ENCODE results near the gene RPS14. TPM values are rescaled to one million over a fixed set of nuclear protein-coding genes. Genes with fewer than 3 reads are reported as not detected.
A peak's percentile ranks its signal among the peaks of the same experiment; 100 is the strongest.

Gene RPS14
- total and polyA plus RNA-seq, 2 of the 4 experiments (the other 2 are of a cell fraction), result 6,296 to 7,310 TPM

DNA sequence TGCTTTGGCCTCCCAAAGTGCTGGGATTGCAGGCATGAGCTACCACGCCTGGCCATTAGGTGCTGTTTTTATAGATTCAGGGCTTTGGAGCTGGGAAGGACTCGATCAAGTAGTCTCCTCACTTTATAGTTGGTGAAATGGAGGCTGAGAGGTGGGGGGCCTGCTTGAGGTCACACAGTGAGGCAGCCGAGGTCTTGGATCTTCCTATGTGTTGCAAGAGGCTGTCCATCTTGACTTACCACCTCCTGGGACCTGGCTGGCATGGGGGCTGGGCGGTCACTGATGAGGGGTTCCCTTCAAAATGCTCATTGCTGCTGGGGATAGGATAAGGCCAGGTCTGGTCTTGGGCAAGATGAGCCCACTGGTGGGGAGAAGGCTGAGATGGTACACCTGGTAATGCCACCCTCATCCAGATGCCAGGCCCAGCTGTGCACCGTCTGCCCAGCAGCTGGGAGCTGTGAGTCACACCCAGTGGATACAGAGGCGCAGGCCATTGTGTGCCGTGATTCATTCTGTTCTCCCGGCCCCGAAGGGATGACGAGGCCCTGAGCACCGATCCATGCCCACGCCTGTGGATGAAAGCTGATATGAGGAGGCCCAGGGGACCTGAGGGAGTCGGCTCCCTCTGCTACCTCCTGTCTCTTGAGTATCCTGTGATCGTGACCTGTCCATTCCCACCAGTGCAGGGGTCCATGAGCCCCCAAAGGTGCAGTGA, 47.9 kb upstream of the RPS14 start (continued):
- peak; percentile 40; the same call in 1 of the 2 replicates for TF ChIP-seq MXI1 (IDR thresholded peaks at IDR 0.05; ENCODE audit: borderline replicate concordance, low read depth, low read length)
- no peak for TF ChIP-seq CHD1 (IDR thresholded peaks at IDR 0.05; ENCODE audit: low read depth, low read length)

DNA sequence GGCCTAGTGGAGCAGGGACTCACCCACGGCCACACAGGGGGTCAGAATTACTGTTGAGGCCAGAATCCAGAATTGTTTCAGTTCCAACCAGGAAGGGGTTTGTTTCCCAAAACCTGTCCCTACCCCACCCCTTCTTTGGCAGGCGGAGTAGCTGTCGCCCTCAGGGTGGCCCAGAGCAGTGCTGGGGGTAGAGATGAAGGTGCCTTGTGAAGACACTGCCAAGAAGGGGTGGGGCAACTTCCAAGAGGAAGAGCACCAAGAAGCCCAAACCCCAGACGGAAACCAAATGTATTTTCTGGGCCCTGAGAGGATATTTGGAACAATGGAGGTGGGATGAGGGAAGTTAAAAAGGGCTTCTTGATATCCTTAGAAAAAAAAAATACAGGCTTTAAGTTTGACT, 47.0 kb upstream of the RPS14 start:
- dilution Hi-C loops (cut with HindIII; ENCODE audit: low sequenced_read_pairs, unreplicated experiment), result no loop called here
- H3K9me3 ChIP-seq (ENCODE audit: control insufficient read depth, insufficient read depth, low read length), result no peaks in the 10 kb centered on the region
- H4K91ac ChIP-seq (ENCODE audit: insufficient read depth, low read depth, low read length), result peak overlapping the region; percentile 65
- peak overlapping the region; percentile 80; the same call in 1 of the 2 replicates for H3K23ac ChIP-seq (ENCODE audit: low read depth, low read length)
- in situ Hi-C loops (cut with MboI; ENCODE audit: low sequenced_read_pairs), result no loop called here
- peak overlapping the region; percentile 84 for H2AK9ac ChIP-seq (replicated peaks; ENCODE audit: low read depth, low read length, poor library complexity)
- H3K27me3 ChIP-seq (ENCODE audit: control insufficient read depth, insufficient read depth, low read length), result no peaks in the 10 kb centered on the region
- peaks cover 66% of the 10 kb centered on the region for H4K20me1 ChIP-seq (ENCODE audit: insufficient read depth, low read length)
- peaks cover 61% of the 10 kb centered on the region for H3K9me1 ChIP-seq (ENCODE audit: insufficient read depth, low read length)
- peak overlapping the region; percentile 73 for H2BK5ac ChIP-seq (ENCODE audit: low read depth, low read length, poor library complexity, severe bottlenecking)
- peak overlapping the region; percentile 78 for H3K27ac ChIP-seq (ENCODE audit: insufficient read depth, low read length)
- 100% methylated on average over 1 of the region's 4 CpGs; no CpG with 5 or more reads in 1 of the 2 experiments for WGBS, 2 experiments (ENCODE audit: extremely low coverage in 2 of 2, insufficient read length in 1 of 2)
- peak overlapping the region in 1 of 2 experiments; percentile 57; a peak in 2 of 4 replicates for H4K8ac ChIP-seq (ENCODE audit: low read depth in 2 of 2, low read length in 2 of 2)
- CTCF ChIA-PET, result interaction anchor here (0.7 to 1.0 kb wide), 2 partner anchors 37 to 49 kb away, joined by 3 to 4 read pairs; no protein-coding TSS in a partner anchor
- no peak overlapping the region for H3K4me2 ChIP-seq (ENCODE audit: low read depth, low read length)
- H3K36me3 ChIP-seq (ENCODE audit: control insufficient read depth, insufficient read depth, low read length), result peaks cover 13% of the 10 kb centered on the region
- peak overlapping the region; percentile 45 for H2BK120ac ChIP-seq (ENCODE audit: low read depth, low read length)
- peaks cover 55% of the 10 kb centered on the region for H3K4me1 ChIP-seq (ENCODE audit: control insufficient read depth, insufficient read depth, low read length)
- BruUV-seq (replicated peaks), result no TSS peak
- H4K5ac ChIP-seq (ENCODE audit: low read depth, low read length), result peak overlapping the region; percentile 52
- peak overlapping the region; percentile 26 for H2AFZ ChIP-seq (replicated peaks; ENCODE audit: low read length, poor library complexity)
- peak overlapping the region; percentile 36; the same call in 1 of the 2 replicates for H3K14ac ChIP-seq (replicated peaks; ENCODE audit: low read depth, low read length)
- H2BK20ac ChIP-seq (ENCODE audit: low read depth, low read length), result peak overlapping the region; percentile 54
- H2AK5ac ChIP-seq (ENCODE audit: low read depth, low read length), result peak overlapping the region; percentile 87
- POLR2A ChIA-PET (ENCODE audit: unreplicated experiment), result no interaction called here
- peaks cover 31 to 74% of the 10 kb centered on the region in 2 experiments for H3K79me1 ChIP-seq (ENCODE audit: low read depth in 1 of 2, low read length in 2 of 2)
- intact Hi-C loops (cut with micrococcal nuclease), result no loop called here
- no peak overlapping the region for H3K9ac ChIP-seq (ENCODE audit: low read depth, low read length)
- no peak for ATAC-seq (ENCODE audit: low read depth)
- peak overlapping the region; percentile 51 for H3K18ac ChIP-seq (ENCODE audit: low read depth, low read length)
- no peak for DNase-seq
- peak overlapping the region; percentile 75; the same call in 2 of the 3 replicates for H2BK15ac ChIP-seq (ENCODE audit: low read depth, low read length)
- H3K4ac ChIP-seq (ENCODE audit: low read depth, low read length), result peak overlapping the region; percentile 72
- no peak overlapping the region for H3K56ac ChIP-seq (ENCODE audit: extremely low read depth, insufficient read depth, low read length)
- H3K4me3 ChIP-seq (ENCODE audit: insufficient read depth, low read depth, low read length), result no peak overlapping the region
- no peak for TF ChIP-seq MXI1 (IDR thresholded peaks at IDR 0.05; ENCODE audit: borderline replicate concordance, low read depth, low read length)
- TF ChIP-seq SMC3 (IDR thresholded peaks at IDR 0.05; ENCODE audit: low read depth, low read length), result no peak
- TF ChIP-seq CEBPB (IDR thresholded peaks at IDR 0.05; ENCODE audit: low read depth, low read length), result no peak
- no peak for TF ChIP-seq RAD21 (IDR thresholded peaks at IDR 0.05; ENCODE audit: low read length)
- TF ChIP-seq RFX5 (IDR thresholded peaks at IDR 0.05; ENCODE audit: low read depth, low read length), result no peak
- TF ChIP-seq, protein P1, sequence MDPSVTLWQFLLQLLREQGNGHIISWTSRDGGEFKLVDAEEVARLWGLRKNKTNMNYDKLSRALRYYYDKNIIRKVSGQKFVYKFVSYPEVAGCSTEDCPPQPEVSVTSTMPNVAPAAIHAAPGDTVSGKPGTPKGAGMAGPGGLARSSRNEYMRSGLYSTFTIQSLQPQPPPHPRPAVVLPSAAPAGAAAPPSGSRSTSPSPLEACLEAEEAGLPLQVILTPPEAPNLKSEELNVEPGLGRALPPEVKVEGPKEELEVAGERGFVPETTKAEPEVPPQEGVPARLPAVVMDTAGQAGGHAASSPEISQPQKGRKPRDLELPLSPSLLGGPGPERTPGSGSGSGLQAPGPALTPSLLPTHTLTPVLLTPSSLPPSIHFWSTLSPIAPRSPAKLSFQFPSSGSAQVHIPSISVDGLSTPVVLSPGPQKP (IDR thresholded peaks at IDR 0.05; ENCODE audit: borderline replicate concordance, low read depth, low read length), result no peak
- TF ChIP-seq FOS (IDR thresholded peaks at IDR 0.05; ENCODE audit: low read depth, low read length), result no peak
- TF ChIP-seq CTCF (conservative IDR thresholded peaks at IDR 0.05; ENCODE audit: low read depth, low read length), result no peak
- no peak for TF ChIP-seq RCOR1 (IDR thresholded peaks at IDR 0.05; ENCODE audit: insufficient replicate concordance, low read length)
- no peak for TF ChIP-seq POLR2A (IDR thresholded peaks at IDR 0.05; ENCODE audit: low read depth, low read length)
- TF ChIP-seq MAZ (IDR thresholded peaks at IDR 0.05; ENCODE audit: borderline replicate concordance, low read depth, low read length), result no peak
- no peak for TF ChIP-seq MAFK (IDR thresholded peaks at IDR 0.05; ENCODE audit: low read depth, low read length)
- TF ChIP-seq BHLHE40 (IDR thresholded peaks at IDR 0.05; ENCODE audit: low read depth, low read length), result no peak
